CD14-positive monocyte (primary cell): Measurements from ENCODE around the gene LST1. TPM values are rescaled to one million over a fixed set of nuclear protein-coding genes. Genes with fewer than 3 reads are reported as not detected.

Source experiments
- DNase-seq, 3 donors: peaks; one replicate each; pipeline ENCODE4 v3.0.0-alpha.2; 2011 to 2022
- H2AFZ ChIP-seq: 2 replicates; pipeline ENCODE4 v1.6.0; 2012; ENCODE audit warnings: mild to moderate bottlenecking, low read depth, low read length, inconsistent platforms; ENCODE audit not compliant: insufficient read depth, poor library complexity, severe bottlenecking
- H3K27ac ChIP-seq, 2 donors: 1 replicate in 1 of 2; 2 replicates in 1 of 2; pipeline ENCODE4 v1.5.1; 2012 to 2013; ENCODE audit warnings: low read length in 2 of 2, control low read depth in 1 of 2, inconsistent platforms in 1 of 2, low read depth in 1 of 2, mild to moderate bottlenecking in 1 of 2
- H3K27me3 ChIP-seq, 2 donors: one replicate each; pipeline versions ENCODE4 v1.6.0 to v1.6.1; 2011 to 2013; ENCODE audit warnings: low read length in 2 of 2; ENCODE audit not compliant: control insufficient read depth in 2 of 2, insufficient read depth in 2 of 2
- H3K36me3 ChIP-seq, 2 donors: replicated peaks in 1 of 2; 1 replicate in 1 of 2; 2 replicates in 1 of 2; pipeline versions ENCODE4 v1.5.1 to v1.6.1; 2012 to 2013; ENCODE audit warnings: low read length in 2 of 2, control low read depth in 1 of 2, inconsistent platforms in 1 of 2, mild to moderate bottlenecking in 1 of 2; ENCODE audit not compliant: insufficient read depth in 2 of 2, control insufficient read depth in 1 of 2
- H3K4me1 ChIP-seq, 2 donors: 1 replicate in 1 of 2; 2 replicates in 1 of 2; pipeline versions ENCODE4 v1.5.1 to v1.6.1; 2012 to 2013; ENCODE audit warnings: low read length in 2 of 2, control low read depth in 1 of 2, inconsistent platforms in 1 of 2, mild to moderate bottlenecking in 1 of 2, moderate library complexity in 1 of 2; ENCODE audit not compliant: insufficient read depth in 2 of 2, control insufficient read depth in 1 of 2
- H3K4me2 ChIP-seq: replicated peaks from 2 replicates; pipeline ENCODE3; 2012; ENCODE audit warnings: low read length, moderate library complexity, mild to moderate bottlenecking; ENCODE audit not compliant: poor library complexity, severe bottlenecking; ENCODE audit errors: extremely low read depth
- H3K4me3 ChIP-seq, 3 experiments: fragments of 200-600 bp in 1 of 3; sonication (generic) in 1 of 3; replicated peaks in 1 of 3; 1 replicate in 2 of 3; 2 replicates in 1 of 3; pipeline ENCODE4 v1.5.1; 2011 to 2013; ENCODE audit warnings: low read length in 3 of 3, mild to moderate bottlenecking in 3 of 3, control low read depth in 2 of 3, low read depth in 2 of 3, inconsistent platforms in 1 of 3, moderate library complexity in 1 of 3
- H3K79me2 ChIP-seq: 2 replicates; pipeline ENCODE4 v1.6.0; 2012; ENCODE audit warnings: mild to moderate bottlenecking, control low read depth, inconsistent platforms, low read length, moderate library complexity; ENCODE audit not compliant: insufficient read depth
- H3K9ac ChIP-seq: 2 replicates; pipeline ENCODE4 v1.6.0; 2017; ENCODE audit warnings: low read length, mild to moderate bottlenecking; ENCODE audit not compliant: insufficient read depth, poor library complexity, severe bottlenecking
- H3K9me3 ChIP-seq, 2 donors: replicated peaks in 1 of 2; 1 replicate in 1 of 2; 2 replicates in 1 of 2; pipeline versions ENCODE4 v1.5.1 to v1.6.1; 2012 to 2013; ENCODE audit warnings: low read length in 2 of 2, control low read depth in 1 of 2; ENCODE audit not compliant: control insufficient read depth in 1 of 2, insufficient read depth in 1 of 2
- H4K20me1 ChIP-seq: 2 replicates; pipeline ENCODE4 v1.6.0; 2012; ENCODE audit warnings: mild to moderate bottlenecking, low read length, control low read depth, moderate library complexity; ENCODE audit not compliant: insufficient read depth
- H3K27ac Mint-ChIP-seq, 7 donors: one replicate each; pipeline ENCODE4 v1.8.0; 2020; ENCODE audit warnings: mild to moderate bottlenecking in 7 of 7, mixed read lengths in 7 of 7, moderate library complexity in 6 of 7, inconsistent platforms in 2 of 7
- H3K27me3 Mint-ChIP-seq, 3 donors: one replicate each; pipeline ENCODE4 v1.8.0; 2021 to 2022; ENCODE audit warnings: low read depth in 3 of 3, mild to moderate bottlenecking in 3 of 3, mixed read lengths in 3 of 3, moderate library complexity in 3 of 3, inconsistent platforms in 1 of 3
- H3K36me3 Mint-ChIP-seq, 2 donors: one replicate each; pipeline ENCODE4 v1.8.0; 2020; ENCODE audit warnings: mixed read lengths in 2 of 2, inconsistent platforms in 1 of 2, mild to moderate bottlenecking in 1 of 2
- H3K4me1 Mint-ChIP-seq: one replicate; pipeline ENCODE4 v1.8.0; 2020; ENCODE audit warnings: mild to moderate bottlenecking, mixed read lengths
- H3K4me3 Mint-ChIP-seq, 2 donors: one replicate each; pipeline ENCODE4 v1.8.0; 2020; ENCODE audit warnings: mild to moderate bottlenecking in 2 of 2, mixed read lengths in 2 of 2, moderate library complexity in 1 of 2
- H3K9me3 Mint-ChIP-seq, 7 donors: one replicate each; pipeline ENCODE4 v1.8.0; 2020 to 2022; ENCODE audit warnings: mixed read lengths in 7 of 7, mild to moderate bottlenecking in 6 of 7, moderate library complexity in 6 of 7, inconsistent platforms in 2 of 7
- CTCF ChIP-seq: fragments of 200-600 bp; IDR thresholded peaks from one replicate; pipeline ENCODE4 v1.8.0; 2022; ENCODE audit warnings: antibody characterized with exemption, mild to moderate bottlenecking
- WGBS: methylation state at CpG from one replicate; pipeline ENCODE4 v1.1.5; 2013; ENCODE audit warnings: missing lambda C conversion rate; ENCODE audit not compliant: insufficient coverage; 5-methylcytosine and 5-hydroxymethylcytosine counted together
- intact Hi-C, 2 donors: fragments of 100-400 bp; cut with micrococcal nuclease; formaldehyde crosslinking; loops; one replicate each; pipeline versions ENCODE4 v1.15.0 to v1.15.1; 2023
- polyA plus RNA-seq, 3 donors: library from polyadenylated mRNA; depleted of rRNA in 1 of 3; unstranded in 2 of 3; stranded (reverse) in 1 of 3; fragments of 300-500 nt in 2 of 3; fragments of >200 nt in 1 of 3; fragmentation: Illumina TruSeq in 2 of 3; gene quantifications; 1 replicate in 2 of 3; 2 replicates in 1 of 3; pipeline ENCODE4 v1.2.3, GENCODE V29; 2012 to 2021

LST1 gene
- polyA plus RNA-seq, 3 donors = 1,103 to 1,584 (median 1,202) TPM

GRCh38 chr6:31577579-31577966, 8.5 kb upstream of the LST1 start:
- intact Hi-C loops = no loop called here
- Mint-ChIP-seq H3K36me3 (peaks cover 31 to 32% of the 10 kb centered on the region in 2 donors), H3K27me3 (peaks cover under 1 to 5% (median 2%) of the 10 kb centered on the region in 3 donors), H3K9me3 (peaks cover 0 to 3% (median 0%) of the 10 kb centered on the region in 7 donors), H3K27ac (peak overlapping the region in 2 of 7 donors; percentile 27 to 98), H3K4me3 (peak overlapping the region; percentile 39 to 94), H3K4me1 (peaks cover 81% of the 10 kb centered on the region)
- TF ChIP-seq CTCF = no peak
- Histone ChIP-seq H3K79me2 (peaks cover 54% of the 10 kb centered on the region), H3K4me1 (peaks cover 63 to 80% of the 10 kb centered on the region in 2 donors), H3K9me3 (no peaks in the 10 kb centered on the region), H4K20me1 (peaks cover 39% of the 10 kb centered on the region), H3K27me3 (no peaks in the 10 kb centered on the region), H3K4me2 (peak overlapping the region; percentile 98), H3K4me3 (peak overlapping the region in 2 of 3 experiments; percentile 71 to 97), H3K27ac (no peak overlapping the region), H3K36me3 (peaks cover 18 to 25% of the 10 kb centered on the region in 2 donors), H3K9ac (no peak overlapping the region), H2AFZ (no peak overlapping the region)
- WGBS = 100% methylated on average over 1 of the region's 3 CpGs
- no peak for DNase-seq

- Mint-ChIP-seq H3K36me3 (peaks cover 31 to 36% of the 10 kb centered on the region in 2 donors), H3K9me3 (peaks cover 0 to 3% (median 0%) of the 10 kb centered on the region in 7 donors), H3K4me3 (no peak overlapping the region), H3K27me3 (peaks cover 0 to 2% (median 1%) of the 10 kb centered on the region in 3 donors), H3K27ac (peak overlapping the region in 1 of 7 donors; percentile 35), H3K4me1 (peaks cover 86% of the 10 kb centered on the region)
- DNase-seq = peak in 1 of 3 donors; percentile 12
- H3K4me3 ChIP-seq = peak overlapping the region in 1 of 3 experiments; percentile 2
- H3K27me3 ChIP-seq = no peaks in the 10 kb centered on the region
- H3K4me2 ChIP-seq = no peak overlapping the region
- no peak overlapping the region for H3K9ac ChIP-seq
- no peaks in the 10 kb centered on the region for H3K9me3 ChIP-seq
- WGBS = 98% methylated on average over 8 of the region's 12 CpGs
- no peak overlapping the region for H2AFZ ChIP-seq
- H3K36me3 ChIP-seq = peaks cover 18 to 25% of the 10 kb centered on the region in 2 donors
- no peak overlapping the region for H3K27ac ChIP-seq
- TF ChIP-seq CTCF = no peak
- peaks cover 39% of the 10 kb centered on the region for H4K20me1 ChIP-seq
- peaks cover 71 to 89% of the 10 kb centered on the region in 2 donors for H3K4me1 ChIP-seq
- intact Hi-C loops = no loop called here
- peaks cover 62% of the 10 kb centered on the region for H3K79me2 ChIP-seq
These were observed 7.6 kb upstream of the LST1 start for GRCh38 chr6:31578184-31579118.
